Fibroblast of lung (primary cell): ENCODE results near the gene RHOJ. TPM values are rescaled to one million over a fixed set of nuclear protein-coding genes. Genes with fewer than 3 reads are reported as not detected.

Experiments used
- DNase-seq, 2 donors: peaks; one replicate each; pipeline versions ENCODE4 v3.0.0 to v3.0.0-alpha.2; 2010; ENCODE audit warnings: low read depth in 2 of 2
- H2AFZ ChIP-seq: 2 replicates; pipeline ENCODE4 v1.5.1; 2012; ENCODE audit warnings: low read length, control low read depth, inconsistent platforms
- H3K27ac ChIP-seq: 2 replicates; pipeline ENCODE4 v1.5.1; 2011; ENCODE audit warnings: low read length, control low read depth; ENCODE audit not compliant: insufficient read depth
- H3K27me3 ChIP-seq: 2 replicates; pipeline ENCODE4 v1.5.1; 2011; ENCODE audit warnings: mild to moderate bottlenecking, low read length; ENCODE audit not compliant: control insufficient read depth, insufficient read depth
- H3K36me3 ChIP-seq: 2 replicates; pipeline ENCODE4 v1.5.1; 2011; ENCODE audit warnings: low read length; ENCODE audit not compliant: control insufficient read depth, insufficient read depth
- H3K4me1 ChIP-seq: 2 replicates; pipeline ENCODE4 v1.5.1; 2011; ENCODE audit warnings: low read length; ENCODE audit not compliant: control insufficient read depth, insufficient read depth; ENCODE audit errors: extremely low read depth
- H3K4me2 ChIP-seq: 2 replicates; pipeline ENCODE4 v1.5.1; 2011; ENCODE audit warnings: low read length, control low read depth; ENCODE audit not compliant: insufficient read depth; ENCODE audit errors: extremely low read depth
- H3K4me3 ChIP-seq, 4 experiments: fragments of 200-600 bp in 1 of 4; sonication (generic) in 1 of 4; replicated peaks in 1 of 4; 2 replicates each; pipeline ENCODE4 v1.5.1; 2011 to 2016; ENCODE audit warnings: low read length in 4 of 4, low read depth in 3 of 4, mild to moderate bottlenecking in 3 of 4, control low read depth in 2 of 4, inconsistent platforms in 1 of 4, mixed read lengths in 1 of 4; ENCODE audit not compliant: insufficient read depth in 1 of 4; ENCODE audit errors: control extremely low read depth in 1 of 4
- H3K79me2 ChIP-seq: 2 replicates; pipeline ENCODE4 v1.5.1; 2012; ENCODE audit warnings: mild to moderate bottlenecking, low read length, inconsistent platforms; ENCODE audit not compliant: control insufficient read depth, insufficient read depth
- H3K9ac ChIP-seq: 2 replicates; pipeline ENCODE4 v1.5.1; 2011; ENCODE audit warnings: mild to moderate bottlenecking, low read length, control low read depth; ENCODE audit not compliant: insufficient read depth
- H3K9me3 ChIP-seq: 2 replicates; pipeline ENCODE4 v1.5.1; 2012; ENCODE audit warnings: low read depth, low read length; ENCODE audit not compliant: control insufficient read depth, insufficient read depth
- H4K20me1 ChIP-seq: 2 replicates; pipeline ENCODE4 v1.5.1; 2011; ENCODE audit warnings: low read length; ENCODE audit not compliant: control insufficient read depth, insufficient read depth; ENCODE audit errors: extremely low read depth
- EZH2 ChIP-seq: IDR thresholded peaks from 2 replicates; pipeline ENCODE4 v1.5.1; 2012; ENCODE audit warnings: low read length, control low read depth, mild to moderate bottlenecking; ENCODE audit errors: missing control alignments
- polyA plus RNA-seq, 2 donors: library from polyadenylated mRNA; depleted of rRNA in 1 of 2; stranded (reverse) in 1 of 2; unstranded in 1 of 2; fragments of >200 nt; gene quantifications; 2 replicates each; pipeline ENCODE4 v1.2.1, GENCODE V29; 2011 to 2012; ENCODE audit warnings: missing spikeins in 1 of 2
- total RNA-seq: library from RNA; depleted of rRNA; stranded (reverse); fragments of >200 nt; gene quantifications from 2 replicates; pipeline ENCODE4 v1.2.1, GENCODE V29; 2014
- TF ChIP-seq, protein P1 (sequence below), 2 donors: IDR thresholded peaks in 1 of 2; conservative IDR thresholded peaks in 1 of 2; 1 replicate in 1 of 2; 2 replicates in 1 of 2; pipeline ENCODE4 v1.5.1; 2011 to 2012; ENCODE audit warnings: low read length in 2 of 2, control low read depth in 1 of 2, inconsistent platforms in 1 of 2, low read depth in 1 of 2, mild to moderate bottlenecking in 1 of 2

RHOJ gene
- total and polyA plus RNA-seq, 2 donors (not counting 1 experiment from before 2014, with no cell fraction given) = 1.2 to 10.4 TPM

DNA sequence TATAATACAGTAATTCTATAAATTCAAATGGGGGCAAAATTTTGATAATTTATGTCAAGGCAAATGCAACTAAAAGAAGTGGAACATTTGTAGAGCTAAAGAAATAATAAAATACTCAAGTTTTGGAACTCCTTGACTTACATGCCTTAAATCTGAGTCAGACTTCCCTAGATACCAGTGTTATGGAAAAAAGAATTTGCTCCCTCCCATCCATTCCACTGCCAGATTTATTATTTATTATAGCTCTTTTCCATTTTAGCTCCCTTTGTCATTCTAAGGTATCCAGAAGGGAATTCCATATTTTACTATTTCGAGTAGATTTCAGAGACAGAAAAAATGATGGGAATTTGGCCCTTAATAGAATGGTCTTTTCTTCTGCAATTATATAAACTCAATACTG is 44.0 kb downstream of the RHOJ start:
- Histone ChIP-seq H3K36me3 (no peaks in the 10 kb centered on the region), H3K4me2 (no peak overlapping the region), H3K9me3 (no peaks in the 10 kb centered on the region), H2AFZ (no peak overlapping the region), H3K4me1 (no peaks in the 10 kb centered on the region), H3K9ac (no peak overlapping the region), H3K79me2 (no peaks in the 10 kb centered on the region), H3K4me3 (no peak overlapping the region), H4K20me1 (no peaks in the 10 kb centered on the region), H3K27me3 (no peaks in the 10 kb centered on the region), H3K27ac (no peak overlapping the region)
- TF ChIP-seq EZH2 = no peak
- TF ChIP-seq, protein P1, sequence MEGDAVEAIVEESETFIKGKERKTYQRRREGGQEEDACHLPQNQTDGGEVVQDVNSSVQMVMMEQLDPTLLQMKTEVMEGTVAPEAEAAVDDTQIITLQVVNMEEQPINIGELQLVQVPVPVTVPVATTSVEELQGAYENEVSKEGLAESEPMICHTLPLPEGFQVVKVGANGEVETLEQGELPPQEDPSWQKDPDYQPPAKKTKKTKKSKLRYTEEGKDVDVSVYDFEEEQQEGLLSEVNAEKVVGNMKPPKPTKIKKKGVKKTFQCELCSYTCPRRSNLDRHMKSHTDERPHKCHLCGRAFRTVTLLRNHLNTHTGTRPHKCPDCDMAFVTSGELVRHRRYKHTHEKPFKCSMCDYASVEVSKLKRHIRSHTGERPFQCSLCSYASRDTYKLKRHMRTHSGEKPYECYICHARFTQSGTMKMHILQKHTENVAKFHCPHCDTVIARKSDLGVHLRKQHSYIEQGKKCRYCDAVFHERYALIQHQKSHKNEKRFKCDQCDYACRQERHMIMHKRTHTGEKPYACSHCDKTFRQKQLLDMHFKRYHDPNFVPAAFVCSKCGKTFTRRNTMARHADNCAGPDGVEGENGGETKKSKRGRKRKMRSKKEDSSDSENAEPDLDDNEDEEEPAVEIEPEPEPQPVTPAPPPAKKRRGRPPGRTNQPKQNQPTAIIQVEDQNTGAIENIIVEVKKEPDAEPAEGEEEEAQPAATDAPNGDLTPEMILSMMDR (conservative IDR thresholded peaks at IDR 0.05 in 1 of 2, IDR thresholded peaks at IDR 0.05 in 1 of 2; ENCODE audit: low read depth in 1 of 2, low read length in 2 of 2) = no peak
- DNase-seq = peak; percentile 51 to 86

DNA sequence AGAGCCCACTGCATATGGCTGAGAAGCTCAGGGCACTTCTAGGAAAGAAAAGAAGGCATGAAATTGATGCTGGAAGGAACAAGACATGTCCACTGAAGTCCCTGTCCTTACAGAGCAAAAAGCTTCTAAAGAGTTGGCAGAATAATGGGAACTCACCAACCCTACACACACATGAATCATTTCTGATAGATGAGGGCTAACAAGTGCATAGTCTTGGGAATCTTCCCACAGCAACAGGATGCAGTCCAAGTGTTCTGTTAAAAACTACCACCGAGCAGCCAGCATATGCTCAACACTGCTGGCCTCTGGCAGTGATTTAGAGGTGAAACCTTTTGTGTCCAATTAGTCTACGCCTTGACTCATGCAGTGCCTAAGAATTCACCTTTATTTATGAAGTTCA is 44.8 kb downstream of the RHOJ start:
- no peak overlapping the region for H3K4me2 ChIP-seq

GRCh38 chr14:63257299-63257698 is 53.1 kb downstream of the RHOJ start:
- Histone ChIP-seq H3K36me3 (no peaks in the 10 kb centered on the region), H3K4me2 (no peak overlapping the region), H3K27me3 (no peaks in the 10 kb centered on the region), H3K4me1 (no peaks in the 10 kb centered on the region), H4K20me1 (no peaks in the 10 kb centered on the region), H3K4me3 (no peak overlapping the region), H2AFZ (no peak overlapping the region), H3K27ac (no peak overlapping the region), H3K9me3 (no peaks in the 10 kb centered on the region), H3K79me2 (no peaks in the 10 kb centered on the region), H3K9ac (no peak overlapping the region)
- no peak for TF ChIP-seq EZH2
- TF ChIP-seq, protein P1 (conservative IDR thresholded peaks at IDR 0.05 in 1 of 2, IDR thresholded peaks at IDR 0.05 in 1 of 2; ENCODE audit: low read depth in 1 of 2, low read length in 2 of 2) = no peak
- DNase-seq = no peak

More for the DNA sequence above, 44.8 kb downstream of the RHOJ start:
- Histone ChIP-seq H3K27ac (no peak overlapping the region), H4K20me1 (no peaks in the 10 kb centered on the region), H3K79me2 (no peaks in the 10 kb centered on the region), H3K27me3 (no peaks in the 10 kb centered on the region), H3K9ac (no peak overlapping the region), H2AFZ (no peak overlapping the region), H3K4me1 (no peaks in the 10 kb centered on the region), H3K36me3 (no peaks in the 10 kb centered on the region), H3K4me3 (no peak overlapping the region), H3K9me3 (no peaks in the 10 kb centered on the region)
- TF ChIP-seq, protein P1 (conservative IDR thresholded peaks at IDR 0.05 in 1 of 2, IDR thresholded peaks at IDR 0.05 in 1 of 2; ENCODE audit: low read depth in 1 of 2, low read length in 2 of 2) = no peak
- TF ChIP-seq EZH2 = no peak
- DNase-seq = peak in 1 of 2 donors; percentile 91
